GM10266 (cell line): ENCODE measurements around the gene DAPK2.

ENCODE experiments used
- DNase-seq: peaks from one replicate; pipeline ENCODE4 v3.0.0; 2012; ENCODE audit errors: extremely low spot score
- TF ChIP-seq, protein P1 (sequence below): IDR thresholded peaks from 2 replicates; pipeline ENCODE4 v1.5.1; 2012; ENCODE audit warnings: mild to moderate bottlenecking, low read depth; ENCODE audit not compliant: control insufficient read depth, insufficient read depth; ENCODE audit errors: missing control alignments

DAPK2 gene

DNA sequence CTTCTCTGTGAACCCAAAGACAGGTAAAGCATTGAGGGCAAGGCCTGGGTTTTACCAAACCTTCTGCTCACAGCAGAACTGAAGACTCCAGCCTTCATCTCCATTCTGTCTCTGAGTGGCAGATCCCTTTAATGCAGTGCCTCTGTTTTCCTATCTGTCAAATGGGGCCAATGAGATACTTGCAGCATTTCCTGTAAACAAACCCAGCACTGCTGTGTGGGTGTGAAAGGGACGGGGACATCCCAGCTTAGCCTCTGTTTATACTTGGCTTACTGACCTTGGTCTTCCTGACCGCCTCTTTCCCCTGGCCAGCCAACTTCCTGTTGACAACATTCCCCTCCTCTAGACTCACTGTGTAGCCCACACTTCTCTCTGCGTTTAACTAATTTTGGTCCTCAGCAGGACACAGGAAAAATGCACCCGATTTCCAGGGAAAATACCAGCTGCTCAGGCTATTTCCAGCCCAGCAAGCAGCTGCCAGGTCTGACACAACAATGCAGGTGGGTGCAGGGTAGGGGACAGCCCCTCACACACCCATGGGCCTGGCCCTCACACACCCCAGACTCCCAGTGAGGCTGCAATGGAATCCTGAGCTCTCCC, 106.7 kb downstream of the DAPK2 start:
- no peak for DNase-seq
- TF ChIP-seq, protein P1, sequence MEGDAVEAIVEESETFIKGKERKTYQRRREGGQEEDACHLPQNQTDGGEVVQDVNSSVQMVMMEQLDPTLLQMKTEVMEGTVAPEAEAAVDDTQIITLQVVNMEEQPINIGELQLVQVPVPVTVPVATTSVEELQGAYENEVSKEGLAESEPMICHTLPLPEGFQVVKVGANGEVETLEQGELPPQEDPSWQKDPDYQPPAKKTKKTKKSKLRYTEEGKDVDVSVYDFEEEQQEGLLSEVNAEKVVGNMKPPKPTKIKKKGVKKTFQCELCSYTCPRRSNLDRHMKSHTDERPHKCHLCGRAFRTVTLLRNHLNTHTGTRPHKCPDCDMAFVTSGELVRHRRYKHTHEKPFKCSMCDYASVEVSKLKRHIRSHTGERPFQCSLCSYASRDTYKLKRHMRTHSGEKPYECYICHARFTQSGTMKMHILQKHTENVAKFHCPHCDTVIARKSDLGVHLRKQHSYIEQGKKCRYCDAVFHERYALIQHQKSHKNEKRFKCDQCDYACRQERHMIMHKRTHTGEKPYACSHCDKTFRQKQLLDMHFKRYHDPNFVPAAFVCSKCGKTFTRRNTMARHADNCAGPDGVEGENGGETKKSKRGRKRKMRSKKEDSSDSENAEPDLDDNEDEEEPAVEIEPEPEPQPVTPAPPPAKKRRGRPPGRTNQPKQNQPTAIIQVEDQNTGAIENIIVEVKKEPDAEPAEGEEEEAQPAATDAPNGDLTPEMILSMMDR: no peak

DNA sequence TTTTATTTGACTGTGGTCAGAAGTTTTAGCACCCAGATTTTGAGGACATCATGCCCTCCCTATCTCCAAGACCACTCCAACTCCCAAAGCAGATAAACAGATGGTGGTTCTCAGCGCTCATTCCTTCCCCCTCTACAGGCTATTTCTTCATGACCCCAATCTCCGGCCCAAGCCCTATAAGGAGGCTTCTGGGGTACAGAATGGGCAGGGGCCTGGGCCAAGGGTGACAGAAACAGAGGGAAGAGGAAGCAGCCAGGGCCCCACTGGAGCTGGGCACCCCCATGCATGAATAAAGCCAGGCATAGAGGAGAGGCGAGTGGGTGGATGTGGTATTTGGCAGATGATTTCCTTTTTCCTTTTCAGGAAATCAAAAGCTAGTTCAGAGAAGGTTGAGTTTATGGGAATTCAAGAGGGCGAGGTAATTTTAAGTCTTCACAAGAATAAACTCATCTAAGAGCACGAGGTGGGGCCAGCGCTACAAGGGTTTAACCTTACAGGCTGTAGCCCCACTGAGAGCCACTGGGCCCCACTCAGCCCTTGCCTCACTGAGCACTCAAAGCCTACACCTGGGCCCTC, 107.7 kb downstream of the DAPK2 start:
- no peak for DNase-seq
- TF ChIP-seq, protein P1: no peak

DNA sequence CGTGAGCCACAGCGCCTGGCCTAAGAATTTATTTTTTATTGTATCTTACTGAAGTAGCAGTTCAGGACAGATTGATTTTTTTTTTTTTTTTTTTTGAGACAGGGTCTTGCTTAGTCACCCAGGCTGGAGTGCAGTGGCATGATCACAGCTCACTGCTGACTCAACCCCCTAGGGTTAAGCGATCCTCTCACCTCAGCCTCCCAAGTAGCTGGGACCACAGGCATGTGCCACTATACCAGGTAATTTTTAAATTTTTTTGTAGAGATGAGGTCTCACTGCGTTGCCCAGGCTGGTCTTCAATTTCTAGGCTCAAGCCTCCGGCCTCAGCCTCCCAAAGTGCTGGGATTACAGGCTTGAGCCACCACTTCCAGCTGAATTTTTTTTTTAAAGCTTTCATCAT, 112.8 kb downstream of the DAPK2 start:
- DNase-seq: no peak
- TF ChIP-seq, protein P1: no peak

DNA sequence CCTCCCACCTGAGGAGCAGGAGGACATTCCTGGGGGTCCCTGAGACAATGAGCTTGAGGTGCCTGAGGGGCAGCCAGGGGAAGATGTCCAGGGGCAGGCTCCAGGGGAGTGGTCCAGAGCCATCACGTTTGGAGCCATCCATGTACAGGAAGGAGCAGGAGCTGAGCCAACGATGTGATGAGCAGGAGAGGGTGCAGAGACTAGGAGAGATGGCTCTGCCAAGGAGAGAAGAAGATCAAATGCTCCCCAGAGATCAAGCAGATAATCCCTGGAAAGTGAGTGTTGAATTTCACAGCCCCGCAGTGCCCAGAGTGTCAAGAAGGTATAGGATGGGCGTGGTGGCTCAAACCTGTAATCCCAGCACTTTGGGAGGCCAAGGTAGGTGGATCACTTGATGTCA, 114.7 kb downstream of the DAPK2 start:
- TF ChIP-seq, protein P1: no peak
- no peak for DNase-seq

DNA sequence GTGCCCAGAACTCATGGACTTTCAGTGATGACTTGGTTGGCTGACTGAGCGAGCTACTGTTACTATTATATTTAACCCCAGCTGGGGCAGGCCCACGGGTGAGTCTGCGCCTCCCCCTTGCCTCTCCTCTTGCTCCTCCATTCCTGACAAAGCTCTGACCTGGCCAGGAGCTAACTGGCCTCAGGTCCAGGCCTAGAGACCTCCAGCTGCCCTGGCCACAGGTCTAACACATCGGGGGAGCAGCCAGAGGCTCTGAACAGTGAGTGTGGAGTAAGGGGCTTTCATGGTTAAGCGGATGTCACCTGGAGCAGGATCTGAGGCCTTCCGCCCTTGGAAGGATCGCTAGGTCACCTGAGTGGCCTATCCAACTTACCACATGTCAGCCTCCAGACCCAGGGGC, 116.3 kb downstream of the DAPK2 start:
- DNase-seq: no peak
- TF ChIP-seq, protein P1: no peak

DNA sequence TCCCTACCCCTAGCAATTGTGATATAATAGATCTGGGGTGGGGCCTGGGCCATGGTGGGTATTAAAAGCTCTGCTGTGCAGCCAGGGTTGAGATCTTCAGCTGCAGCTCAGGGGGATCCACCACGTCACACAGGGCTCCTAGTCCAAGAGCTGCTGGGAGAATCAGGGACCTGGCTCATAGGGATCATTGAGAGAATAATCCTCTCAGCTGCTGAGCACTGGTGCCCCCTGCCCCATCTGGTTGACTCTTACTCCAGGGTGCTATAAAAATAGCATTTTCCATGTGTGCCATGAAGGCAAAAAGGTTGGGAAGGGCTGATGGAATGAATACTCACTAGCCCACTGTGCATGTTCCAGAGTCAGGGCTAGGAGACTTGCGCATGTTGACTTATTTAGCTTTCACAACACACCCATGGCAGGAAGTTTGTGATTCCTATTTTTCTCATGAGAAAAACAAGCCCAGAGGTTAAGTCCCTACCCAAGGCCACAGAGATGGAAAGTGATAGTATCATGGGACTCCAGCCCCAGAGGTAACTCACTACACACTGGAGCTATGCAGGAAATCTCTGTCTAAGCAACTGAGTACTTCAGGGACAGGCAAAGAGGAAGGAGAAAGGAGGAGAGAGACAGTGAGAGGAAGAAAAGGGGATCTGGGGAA, 118.0 kb downstream of the DAPK2 start:
- TF ChIP-seq, protein P1: no peak
- no peak for DNase-seq
